Limb (tissue), 2 donors: ENCODE measurements around the gene RHEX.

Experiments
- DNase-seq, 2 donors: peaks; one replicate each; pipeline ENCODE4 v3.0.0-alpha.2; 2016; ENCODE audit errors: extremely low spot score in 2 of 2

Gene RHEX

DNA sequence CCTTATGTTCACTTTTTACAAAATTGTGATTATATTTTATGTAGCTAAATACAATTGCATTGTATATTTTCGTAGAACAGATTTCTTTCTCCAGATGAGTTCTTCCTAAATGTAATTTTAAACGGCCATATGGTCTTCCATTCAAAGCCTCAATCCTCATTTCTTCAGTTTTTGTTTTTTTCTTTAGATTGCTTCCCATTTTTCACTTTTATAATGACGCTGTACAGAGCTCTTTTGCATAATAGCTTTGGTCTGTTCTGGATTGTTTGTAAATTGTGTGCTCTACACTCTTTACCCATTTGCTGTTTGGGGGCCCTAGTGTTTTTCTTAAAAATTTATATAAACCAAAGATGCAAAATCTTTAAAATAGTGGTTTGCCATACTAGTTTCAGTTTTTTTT lies 36.4 kb downstream of the RHEX start:
- no peak for DNase-seq

DNA sequence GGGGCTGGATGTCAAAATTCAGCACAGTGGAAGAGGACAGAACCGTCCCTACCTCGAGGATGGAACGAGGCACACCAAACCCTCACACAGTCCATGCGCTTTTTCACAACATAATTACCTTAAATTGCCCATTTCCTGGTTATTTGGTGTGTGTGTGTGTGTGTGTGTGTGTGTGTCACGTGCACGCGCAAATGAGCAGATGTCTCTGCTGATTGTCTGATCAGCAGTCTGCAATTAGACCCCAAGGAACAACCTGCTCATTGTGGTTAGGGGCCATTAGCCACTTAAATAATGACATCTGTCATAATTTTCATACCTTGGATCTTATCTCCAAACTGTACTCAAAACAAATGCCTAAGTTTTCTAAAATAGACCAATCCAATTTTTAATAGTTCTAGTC lies 41.1 kb downstream of the RHEX start:
- DNase-seq: no peak

DNA sequence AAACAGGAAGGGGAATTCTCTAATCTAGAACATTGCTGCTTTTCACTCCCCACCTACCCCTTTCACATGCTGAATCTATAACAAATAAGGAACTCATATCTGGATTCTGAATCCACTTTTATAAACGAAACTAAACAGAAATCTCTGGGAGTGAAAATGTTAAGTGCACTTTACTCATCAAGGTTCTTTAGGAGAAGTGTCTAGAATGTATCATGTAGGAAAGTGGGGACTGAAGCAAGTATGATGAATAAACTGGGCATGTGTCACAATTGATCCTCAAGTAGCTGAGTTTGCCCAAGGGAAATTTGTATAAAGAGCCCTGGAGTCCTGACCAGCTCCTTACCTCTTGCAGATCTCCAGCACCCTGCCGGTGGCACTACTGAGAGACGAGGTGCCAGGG lies 44.4 kb downstream of the RHEX start:
- no peak for DNase-seq

DNA sequence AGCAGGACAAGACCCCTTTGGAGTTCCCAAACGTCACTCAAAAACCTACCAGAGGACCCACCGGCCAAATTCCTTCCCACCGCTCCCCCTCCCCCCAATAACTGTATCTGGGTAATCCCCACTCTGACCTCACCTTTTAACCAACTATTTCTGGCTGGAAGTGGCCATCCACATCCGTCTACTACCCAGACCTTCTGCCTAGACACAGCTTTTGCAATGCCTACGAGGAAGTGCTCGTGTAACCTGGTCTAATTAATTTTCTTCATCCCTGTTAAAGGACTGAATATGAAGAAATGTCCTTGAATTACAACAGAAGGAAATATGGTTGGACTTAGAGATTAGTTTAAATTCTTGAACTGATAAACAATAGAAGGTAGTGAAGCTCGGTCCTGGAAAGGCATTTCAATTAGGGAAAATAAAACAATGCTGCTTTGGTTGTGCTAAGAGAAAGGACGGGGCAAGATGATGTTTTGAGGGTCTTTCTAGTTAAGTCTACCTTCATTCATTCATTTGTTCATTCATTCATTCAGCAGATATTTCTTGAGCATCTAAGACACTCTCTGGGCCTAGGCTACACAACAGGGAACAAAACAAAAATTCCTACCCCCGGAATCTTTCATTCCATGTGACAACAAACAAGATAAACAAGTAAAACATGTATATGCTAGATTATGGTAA lies 45.4 kb downstream of the RHEX start:
- no peak for DNase-seq

DNA sequence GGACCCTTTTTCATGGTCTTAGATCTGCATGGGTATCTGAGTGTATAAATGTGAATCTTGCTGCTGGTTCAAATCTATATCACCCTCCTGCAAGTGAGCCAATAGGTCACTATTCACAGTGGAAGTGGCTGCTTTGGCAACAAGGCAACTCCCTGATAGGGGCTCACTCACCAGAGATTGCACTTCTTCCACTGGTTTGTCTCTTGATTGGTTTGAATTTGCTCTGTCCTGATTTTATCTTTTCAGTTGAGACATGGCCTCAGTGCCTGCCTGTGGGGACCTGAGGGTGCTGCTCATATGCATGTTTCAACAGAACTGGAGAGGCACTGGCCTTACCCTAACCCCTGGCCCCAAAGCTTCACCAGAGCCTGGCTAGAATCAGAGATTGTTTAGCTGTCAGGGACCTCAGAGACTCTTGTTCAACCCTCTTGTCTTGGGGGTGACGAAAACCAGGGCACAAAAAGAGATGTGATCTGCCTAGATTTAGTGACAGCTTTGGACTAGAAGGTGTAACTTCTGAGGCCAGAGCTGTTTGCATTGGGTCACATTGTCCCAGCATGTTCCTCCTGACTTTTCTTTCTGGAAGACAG lies 47.3 kb downstream of the RHEX start:
- DNase-seq: no peak

DNA sequence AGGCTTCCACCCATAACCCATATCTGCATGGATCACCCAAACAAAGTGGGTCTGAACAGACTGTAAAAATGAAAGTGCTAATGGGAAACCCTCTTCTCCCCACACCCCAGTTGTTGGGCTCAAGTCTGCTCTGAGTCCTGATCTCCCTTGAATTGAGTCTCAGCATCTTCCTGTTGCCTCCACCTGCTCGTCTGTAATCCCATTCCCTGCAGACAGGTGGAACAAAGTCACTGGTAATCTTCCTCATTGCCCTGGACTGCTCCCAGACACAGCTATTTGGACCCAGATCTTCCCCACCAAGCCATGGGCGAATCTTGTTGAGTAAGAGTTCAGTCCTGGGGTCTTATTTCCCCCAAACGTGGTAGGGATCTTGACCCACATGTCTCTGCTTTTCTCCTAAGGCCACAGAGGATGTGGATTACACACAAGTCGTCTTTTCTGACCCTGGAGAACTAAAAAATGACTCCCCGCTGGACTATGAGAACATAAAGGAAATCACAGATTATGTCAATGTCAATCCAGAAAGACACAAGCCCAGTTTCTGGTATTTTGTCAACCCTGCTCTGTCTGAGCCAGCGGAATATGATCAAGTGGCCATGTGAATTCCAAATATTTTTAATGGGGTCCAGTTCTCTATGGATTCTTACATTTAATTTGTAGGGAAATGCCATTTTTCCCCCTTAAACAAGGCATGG lies 48.5 kb downstream of the RHEX start:
- no peak for DNase-seq

DNA sequence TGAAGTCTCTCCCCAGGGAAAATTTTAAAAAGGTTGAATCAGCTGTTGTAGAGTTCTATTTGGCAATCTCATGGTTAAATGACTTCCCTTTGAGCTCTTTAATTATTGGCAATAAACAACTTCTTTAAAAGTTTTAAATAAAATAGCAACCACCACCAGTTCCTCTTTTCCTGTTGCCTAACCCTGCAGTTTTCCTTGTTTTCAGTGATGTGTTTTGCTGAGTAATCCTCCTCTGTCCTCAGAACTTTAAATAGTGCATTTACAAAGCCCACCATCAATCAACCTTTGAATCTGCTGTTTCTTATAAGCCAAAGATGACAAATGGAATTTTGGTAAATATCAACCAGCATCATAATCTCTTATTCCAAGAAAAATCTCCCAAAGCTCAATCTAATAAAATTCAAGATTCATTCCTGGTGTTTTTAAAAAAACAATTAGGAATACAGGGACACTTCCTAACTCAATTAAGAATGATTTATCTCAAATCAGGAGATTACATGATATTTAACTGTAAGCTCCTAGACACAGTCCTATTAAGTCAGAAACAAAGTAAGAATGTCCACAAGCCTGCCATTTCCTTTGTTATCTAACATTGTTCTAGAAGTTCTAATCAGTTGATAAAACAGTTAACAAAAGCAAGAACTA lies 49.4 kb downstream of the RHEX start:
- DNase-seq: no peak

DNA sequence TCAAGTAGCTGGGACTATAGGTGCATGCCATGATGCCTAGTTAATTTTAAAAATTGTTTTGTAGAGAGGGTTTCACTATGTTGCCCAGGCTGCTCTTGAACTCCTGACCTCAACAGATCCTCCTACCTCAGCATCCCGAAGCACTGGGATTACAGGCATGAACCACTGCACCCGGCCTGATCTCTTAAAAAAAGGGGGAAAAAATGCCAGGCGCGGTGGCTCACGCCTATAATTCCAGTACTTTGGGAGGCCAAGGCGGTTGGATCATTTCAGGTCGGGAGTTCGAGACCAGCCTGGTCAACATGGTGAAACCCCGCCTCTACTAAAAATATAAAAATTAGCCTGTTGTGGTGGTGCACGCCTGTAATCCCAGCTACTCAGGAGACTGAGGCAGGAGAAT lies 51.0 kb downstream of the RHEX start:
- DNase-seq: no peak

DNA sequence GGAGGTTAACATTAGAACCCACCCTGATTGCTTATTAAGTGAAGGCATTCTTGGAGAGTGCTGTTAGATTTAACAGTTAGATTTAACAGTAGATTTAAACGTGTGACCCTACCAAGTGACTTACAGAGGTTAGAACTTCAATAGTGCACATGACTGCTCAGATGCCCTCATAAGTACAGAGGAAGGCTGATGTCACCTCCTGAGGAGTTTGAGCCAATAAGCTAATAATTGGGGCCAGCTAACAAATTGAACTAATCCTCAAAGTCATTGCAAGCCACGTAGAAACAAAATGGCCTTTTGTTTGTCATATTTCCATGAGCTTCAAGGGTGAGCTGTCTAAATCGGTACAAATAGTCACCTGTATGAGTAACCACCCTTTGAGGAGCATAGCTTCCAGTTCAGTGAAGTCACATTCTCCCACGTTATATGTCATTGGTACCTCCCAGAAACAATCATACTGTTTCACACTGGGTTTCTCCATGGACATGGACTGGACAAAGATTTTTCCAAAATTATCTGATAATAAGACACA lies 52.6 kb downstream of the RHEX start:
- no peak for DNase-seq

DNA sequence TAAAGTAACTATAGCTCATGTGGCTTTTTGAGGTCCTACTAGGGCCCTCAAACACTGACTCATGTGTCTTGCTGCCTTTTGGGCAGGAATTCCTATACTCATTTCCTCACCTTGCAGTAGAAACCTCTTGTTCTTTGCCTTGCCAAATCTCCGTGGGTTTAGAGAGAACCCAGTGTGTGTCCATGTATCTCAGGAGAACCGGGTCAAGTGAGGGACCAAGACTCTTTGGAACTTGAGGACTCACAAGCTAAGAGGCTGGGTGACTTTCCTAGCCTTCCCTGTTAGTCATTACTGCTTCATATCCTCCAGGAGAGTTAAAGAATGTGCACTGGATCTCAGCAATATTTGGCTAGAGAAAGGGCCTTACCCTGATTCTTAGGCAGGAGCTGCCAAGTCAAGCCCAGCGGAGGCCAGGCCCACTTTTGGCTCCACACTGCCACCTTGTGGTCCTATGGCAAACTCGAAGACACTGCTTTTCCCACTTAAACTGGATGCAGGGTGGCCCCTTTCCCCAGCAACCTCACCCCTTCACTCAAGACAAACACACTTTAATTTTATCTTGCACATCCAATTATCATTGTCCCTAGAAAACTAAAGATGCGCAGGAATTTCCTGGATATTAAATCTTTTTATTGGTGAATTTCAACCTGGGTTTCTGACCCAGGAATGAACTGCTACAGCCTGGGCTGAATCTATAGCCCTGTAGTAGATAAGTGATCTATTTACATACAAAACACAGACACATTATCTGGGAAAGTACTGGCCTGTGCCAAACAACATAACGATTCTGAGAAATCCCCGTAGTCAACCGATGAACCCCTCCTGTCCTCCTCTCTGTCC lies 53.6 kb downstream of the RHEX start:
- DNase-seq: peak; percentile 84 to 89

DNA sequence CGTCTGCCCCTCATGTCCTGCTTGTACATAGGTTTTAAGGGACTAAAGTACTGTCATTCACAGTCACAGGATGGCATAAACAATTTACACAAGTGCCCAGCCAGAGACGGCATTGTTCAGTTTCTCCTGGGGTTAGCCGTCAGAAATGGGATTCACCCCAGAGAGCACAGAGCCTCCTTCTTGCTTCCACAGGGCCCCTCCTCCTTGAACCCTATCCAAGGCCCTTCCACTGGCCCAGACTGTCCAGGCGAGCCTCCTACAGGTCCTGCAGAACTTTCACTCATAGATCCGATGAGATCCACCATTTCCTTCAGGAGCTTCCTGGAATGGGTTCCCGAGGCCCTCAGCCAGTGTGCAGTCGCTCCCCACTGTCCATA lies 54.2 kb downstream of the RHEX start:
- no peak for DNase-seq

DNA sequence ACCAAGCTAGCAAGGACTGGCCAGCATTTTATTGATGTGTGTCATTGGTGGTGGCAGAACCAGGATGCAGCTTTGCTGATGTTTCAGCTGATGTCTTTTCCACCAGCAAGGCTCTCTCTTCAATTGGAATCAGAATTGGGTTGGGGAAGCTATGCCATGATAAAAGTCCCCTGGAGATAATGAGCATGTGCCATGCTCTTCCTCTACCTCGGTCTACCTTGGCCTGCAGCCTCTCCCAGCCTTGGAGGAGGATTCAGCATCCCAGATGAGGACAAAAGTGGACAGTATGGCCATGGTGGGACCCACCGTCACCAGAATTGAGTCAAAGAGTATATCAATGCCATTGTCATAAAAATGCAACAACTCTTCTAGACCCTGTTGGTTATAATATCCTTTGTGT lies 55.7 kb downstream of the RHEX start:
- DNase-seq: no peak

DNA sequence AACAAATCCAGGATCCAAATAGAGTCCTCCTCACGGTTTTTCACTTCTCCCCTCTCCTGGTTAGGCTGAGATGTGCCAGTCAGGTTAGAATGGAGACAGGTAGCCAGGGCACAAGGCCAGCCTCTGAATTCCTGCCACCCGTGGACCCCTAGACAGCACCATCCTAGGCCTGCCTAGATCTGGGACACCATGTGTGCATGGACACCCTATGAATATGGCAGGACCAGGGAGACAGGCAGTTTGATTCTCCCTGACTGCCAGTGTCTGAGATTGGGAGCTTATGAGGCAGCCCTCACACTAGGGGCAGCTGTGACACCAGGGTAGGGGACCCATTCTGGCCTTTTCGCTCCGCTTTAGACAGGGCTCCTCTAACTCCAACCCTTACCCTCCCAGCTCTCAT lies 56.7 kb downstream of the RHEX start:
- no peak for DNase-seq

DNA sequence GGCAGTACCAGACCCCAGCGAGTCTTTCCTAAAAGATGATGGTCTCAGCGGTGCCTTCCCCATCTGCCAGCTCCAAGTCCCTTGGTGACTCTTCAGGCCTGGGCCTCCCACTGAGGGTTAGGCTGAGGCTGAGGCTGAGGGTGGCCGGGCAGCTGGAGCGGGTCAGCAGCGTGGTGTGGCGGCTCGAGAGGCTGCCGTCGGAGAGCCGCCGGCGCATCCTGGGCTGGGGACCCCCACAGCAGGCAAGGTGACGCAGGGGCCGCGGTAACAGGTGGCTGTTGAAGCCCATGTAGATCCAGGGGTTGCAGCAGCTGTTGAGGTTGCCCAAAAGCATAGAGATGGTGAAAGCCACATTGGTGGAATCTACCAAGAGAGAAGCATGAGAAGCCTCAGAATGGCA lies 57.2 kb downstream of the RHEX start:
- no peak for DNase-seq

DNA sequence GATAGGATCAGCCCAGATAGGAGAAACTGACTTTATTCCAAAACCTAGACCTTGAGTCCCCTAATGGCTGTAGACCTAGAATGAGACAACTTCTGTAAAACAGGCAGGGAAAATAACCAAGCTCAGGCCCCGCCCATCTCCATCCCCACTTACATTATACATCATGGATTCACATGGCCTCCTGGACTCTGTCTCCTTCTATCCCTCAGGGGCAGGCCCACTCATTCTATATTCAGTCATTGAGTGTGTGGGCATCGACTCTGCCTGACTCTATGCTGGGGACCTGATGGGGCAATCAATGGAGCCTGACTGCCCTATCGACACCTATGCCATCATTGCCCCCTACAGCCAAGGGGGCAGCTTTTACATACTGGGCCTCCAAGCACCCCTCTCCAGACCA lies 57.8 kb downstream of the RHEX start:
- no peak for DNase-seq

DNA sequence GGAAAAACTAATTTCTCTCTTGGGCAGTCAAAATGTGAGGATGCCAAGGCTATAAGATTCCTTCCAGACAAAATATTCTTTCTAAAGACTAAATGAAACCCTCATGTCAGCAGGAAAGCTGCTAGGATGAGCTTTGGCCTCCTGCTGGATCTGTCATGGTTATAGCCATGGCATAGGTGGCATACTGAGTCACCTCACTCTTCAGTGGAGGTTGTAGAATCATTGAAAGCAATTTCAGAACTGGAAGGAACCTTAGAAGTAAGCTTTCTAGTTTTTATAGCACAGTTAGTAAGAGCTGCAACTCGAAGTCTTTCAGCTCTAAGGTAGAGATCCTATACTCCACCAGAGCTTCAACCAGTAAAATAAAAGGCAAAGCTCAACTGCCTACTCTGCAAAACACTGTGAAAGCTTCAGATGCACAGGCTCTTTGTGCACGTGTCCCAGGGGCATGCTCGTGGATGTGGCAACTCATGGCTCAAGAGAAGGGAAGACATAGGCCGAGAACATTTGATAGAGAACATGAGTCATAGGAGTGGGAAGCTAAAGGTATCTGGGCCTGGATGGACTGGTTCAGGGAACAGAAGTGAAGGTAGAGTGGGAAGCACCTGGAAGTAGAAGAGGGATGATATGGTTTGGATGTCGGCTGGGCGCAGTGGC lies 58.4 kb downstream of the RHEX start:
- DNase-seq: no peak

DNA sequence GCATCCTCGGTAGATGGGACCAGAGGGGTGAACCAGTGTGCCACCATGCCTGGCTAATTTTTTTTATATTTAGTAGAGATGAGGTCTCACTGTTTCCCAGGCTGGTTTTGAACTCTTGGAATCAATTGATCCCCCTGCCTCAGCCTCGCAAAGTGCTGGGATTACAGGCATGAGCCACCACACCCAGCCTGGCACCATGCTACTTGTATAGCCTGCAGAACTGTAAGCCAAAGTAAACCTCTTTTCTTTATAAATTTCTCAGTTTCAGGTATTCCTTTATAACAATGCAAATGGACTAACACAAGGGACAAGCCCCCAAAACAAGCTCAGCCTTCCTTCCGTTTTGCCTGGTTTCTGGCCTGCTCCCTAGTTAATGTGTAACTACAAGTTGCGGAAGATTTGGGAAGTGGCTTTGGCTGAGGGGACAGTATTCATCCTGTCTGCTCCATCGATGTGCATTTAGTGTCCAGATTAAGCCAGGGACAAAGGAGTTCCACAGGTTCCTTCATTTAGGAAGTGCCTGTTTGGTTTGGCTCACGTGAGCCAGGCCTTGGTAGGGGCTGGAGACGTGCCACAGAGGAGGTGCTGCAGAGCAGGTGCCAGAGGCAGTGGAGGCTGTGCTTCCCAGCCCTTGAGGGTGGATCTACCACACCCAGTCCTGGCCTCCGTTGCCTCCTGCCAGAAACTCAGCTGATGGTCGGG lies 59.8 kb downstream of the RHEX start:
- DNase-seq: no peak

DNA sequence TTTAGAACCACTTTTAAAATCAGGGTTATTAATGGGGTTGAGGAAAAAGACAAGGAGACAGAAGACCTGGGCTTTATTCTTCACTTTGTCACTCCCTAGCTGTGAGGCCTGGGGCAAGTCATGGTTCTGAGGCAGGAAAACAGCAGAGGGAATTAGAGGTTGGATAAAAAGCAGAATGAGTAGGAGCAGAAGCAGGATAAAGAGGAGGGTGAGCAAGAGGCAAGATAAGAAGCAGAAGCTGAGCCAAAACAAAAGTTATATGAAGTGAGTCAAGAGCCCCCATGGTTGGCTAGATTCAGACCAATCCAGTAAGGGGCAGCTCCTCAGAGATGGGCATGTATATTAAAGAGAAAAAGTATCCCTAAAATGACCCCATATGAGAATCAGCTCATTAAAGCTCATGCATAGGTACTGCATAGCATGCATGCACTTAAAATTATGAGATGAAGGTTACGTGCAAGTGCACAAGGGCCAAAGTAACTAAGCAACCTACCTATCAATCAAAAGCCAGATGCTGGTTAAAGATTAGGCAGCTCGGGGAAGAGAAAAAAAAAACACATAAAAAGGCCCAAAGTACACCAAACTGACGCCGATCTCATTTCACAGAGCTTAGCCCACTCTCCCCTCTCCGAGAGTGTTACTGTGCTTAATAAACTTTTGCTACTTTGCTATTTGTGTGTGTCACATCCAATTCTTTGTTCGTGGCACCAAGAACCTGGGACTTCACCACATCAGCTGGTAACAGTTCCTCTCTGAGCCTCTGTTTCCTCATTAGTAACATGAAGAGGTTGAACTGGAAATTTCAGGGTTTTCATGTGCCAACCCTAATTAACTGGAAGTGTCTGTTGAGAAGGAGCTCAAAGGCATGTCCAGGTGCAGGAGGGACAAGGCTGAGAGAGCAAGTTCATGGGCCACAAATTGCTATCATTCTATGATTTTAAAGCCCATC lies 62.0 kb downstream of the RHEX start:
- DNase-seq: no peak

DNA sequence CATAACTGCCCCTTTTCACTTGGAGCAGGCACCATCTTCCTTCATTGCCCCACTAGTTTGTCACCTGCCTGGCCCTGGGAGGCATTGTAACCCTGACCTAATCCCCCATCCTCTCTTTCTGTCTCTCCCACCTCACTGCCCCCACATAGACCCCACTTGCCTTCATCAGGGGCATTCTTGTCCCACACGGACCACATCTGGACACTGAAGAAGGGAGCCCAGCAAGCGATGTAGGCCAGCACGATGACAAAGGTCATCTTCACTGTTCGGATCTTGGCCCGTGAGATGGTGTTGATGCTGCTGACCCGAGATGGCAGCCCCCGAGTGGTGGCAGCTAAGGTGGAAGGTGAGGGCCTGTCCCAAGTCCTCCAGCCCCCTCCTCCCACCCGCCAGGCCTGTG lies 62.8 kb downstream of the RHEX start:
- no peak for DNase-seq
